ENCODE data around the gene EBF4. TPM values are rescaled to one million over a fixed set of nuclear protein-coding genes. Genes with fewer than 3 reads are reported as not detected.
"Not testable (repeated sequence)": the region's sequence is repeated elsewhere in the genome, so short reads cannot be mapped to it uniquely, and the experiment has no call there.

EBF4 gene
- total RNA-seq, 2 donors from 2014 or later: 8.9 to 23.0 TPM

DNA sequence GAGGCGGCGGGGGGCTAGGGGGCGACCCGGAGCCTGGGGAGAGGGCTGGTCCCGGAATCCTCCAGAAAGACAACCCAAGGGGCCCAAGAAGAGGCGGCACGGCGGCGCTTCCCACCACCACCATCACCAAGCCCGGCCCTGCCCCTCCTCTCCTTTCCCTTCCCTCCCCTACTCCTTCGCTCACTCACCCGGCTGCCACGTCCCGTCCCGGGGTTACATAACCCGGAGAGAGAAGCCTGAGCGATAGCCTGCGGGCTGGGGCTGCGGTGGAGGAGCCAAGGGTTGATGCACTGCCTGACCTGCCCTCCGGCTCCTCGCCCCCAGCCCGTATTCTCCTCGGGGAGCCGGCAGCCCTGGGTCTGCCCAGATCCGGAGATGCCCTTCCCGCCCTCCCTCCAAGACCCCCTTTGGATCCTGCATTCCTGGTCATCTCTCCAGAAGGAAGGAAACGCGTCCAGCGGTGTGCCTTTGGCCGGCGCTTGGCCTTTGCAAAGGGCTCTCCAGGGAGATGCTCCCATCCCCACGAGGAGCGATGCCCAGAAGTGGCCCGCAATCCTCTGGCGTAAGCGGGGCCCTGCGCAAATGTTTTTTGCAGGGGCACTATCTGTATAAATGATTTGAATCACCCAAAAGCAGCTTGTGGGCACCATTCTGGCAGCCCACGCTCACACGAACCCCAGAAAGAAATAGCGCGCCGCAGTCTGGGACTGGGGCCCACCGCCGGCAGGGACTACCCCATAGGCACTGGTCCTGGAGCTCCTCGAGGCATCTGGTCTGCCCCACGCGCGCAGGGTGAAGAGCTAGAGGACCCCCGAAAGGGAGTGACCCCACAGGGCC, 112.5 kb downstream of the EBF4 start:
- no peaks in the 10 kb centered on the region for H3K9me3 Mint-ChIP-seq
- H3K27ac Mint-ChIP-seq: no peak overlapping the region
- ATAC-seq (replicated peaks in 1 of 2) (no peak), DNase-seq (no peak)
- H3K4me1 Mint-ChIP-seq (ENCODE audit: low read depth): peaks cover 20% of the 10 kb centered on the region
- H3K36me3 Mint-ChIP-seq (ENCODE audit: insufficient read depth in 2 of 2): peaks cover under 1 to 2% of the 10 kb centered on the region in 2 donors
- H3K27me3 Mint-ChIP-seq (ENCODE audit: low read depth): peaks cover 59% of the 10 kb centered on the region
- H3K4me3 Mint-ChIP-seq: no peak overlapping the region

DNA sequence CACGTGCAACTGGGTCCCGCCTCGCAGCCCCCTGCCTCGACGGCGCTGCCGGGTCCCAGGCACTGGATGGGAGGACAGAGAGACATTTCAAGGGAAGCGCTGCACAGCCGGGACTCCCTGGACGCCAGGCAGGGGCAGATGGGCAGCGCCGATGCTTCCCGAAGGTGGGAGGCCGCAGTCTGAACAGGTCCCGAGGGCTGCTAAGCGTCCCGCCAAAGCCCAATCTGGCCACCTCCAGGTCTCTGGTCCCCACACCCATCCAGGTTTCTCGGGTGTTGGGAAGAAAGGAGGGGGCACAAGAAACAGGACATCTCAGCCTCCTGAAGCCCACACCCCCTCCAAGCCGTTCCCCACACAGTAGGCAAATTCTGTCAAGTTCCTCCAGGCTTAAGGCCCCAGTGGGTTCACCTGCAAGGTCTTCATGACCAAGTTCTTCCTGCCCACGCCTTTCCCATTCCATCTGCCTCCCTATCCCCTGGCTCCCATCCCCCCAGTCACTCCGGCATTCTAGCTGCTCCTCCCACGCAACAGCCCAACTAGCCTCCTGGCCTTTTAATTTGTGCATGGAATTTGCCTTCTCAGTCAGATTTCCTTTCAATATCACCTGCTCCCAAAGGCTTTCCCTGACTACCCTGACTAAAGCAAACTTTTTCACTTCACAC, 113.2 kb downstream of the EBF4 start:
- Mint-ChIP-seq H3K27ac (no peak overlapping the region), H3K4me3 (no peak overlapping the region), H3K36me3 (ENCODE audit: insufficient read depth in 2 of 2) (peaks cover 0 to under 1% of the 10 kb centered on the region in 2 donors), H3K9me3 (no peaks in the 10 kb centered on the region), H3K27me3 (ENCODE audit: low read depth) (peaks cover 54% of the 10 kb centered on the region), H3K4me1 (ENCODE audit: low read depth) (peaks cover 16% of the 10 kb centered on the region)
- ATAC-seq (replicated peaks in 1 of 2) (no peak), DNase-seq (no peak)

DNA sequence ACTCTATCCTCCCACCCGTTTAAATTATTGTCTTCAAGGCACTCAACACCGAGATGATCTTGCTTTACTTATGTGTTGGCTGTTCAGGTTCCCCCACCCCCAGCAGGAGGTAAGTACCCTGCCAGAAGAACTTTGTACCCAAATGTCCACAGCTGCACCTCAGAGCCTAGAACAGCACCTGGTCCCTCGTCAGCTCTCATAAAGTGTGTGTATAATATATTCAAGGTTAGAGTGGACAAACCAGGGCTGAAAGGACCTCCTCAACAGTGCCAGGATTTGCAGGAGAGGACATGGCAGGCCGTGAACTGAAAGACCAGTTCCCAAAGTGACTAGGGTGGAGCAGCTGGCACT, 113.7 kb downstream of the EBF4 start:
- no peak overlapping the region for H3K27ac Mint-ChIP-seq
- no peak for ATAC-seq (replicated peaks in 1 of 2)
- DNase-seq: no peak
- H3K4me1 Mint-ChIP-seq (ENCODE audit: low read depth): peaks cover 11% of the 10 kb centered on the region
- no peak overlapping the region for H3K4me3 Mint-ChIP-seq
- peaks cover 54% of the 10 kb centered on the region for H3K27me3 Mint-ChIP-seq (ENCODE audit: low read depth)
- no peaks in the 10 kb centered on the region for H3K9me3 Mint-ChIP-seq
- H3K36me3 Mint-ChIP-seq (ENCODE audit: insufficient read depth in 2 of 2): peaks cover 0 to 3% of the 10 kb centered on the region in 2 donors

DNA sequence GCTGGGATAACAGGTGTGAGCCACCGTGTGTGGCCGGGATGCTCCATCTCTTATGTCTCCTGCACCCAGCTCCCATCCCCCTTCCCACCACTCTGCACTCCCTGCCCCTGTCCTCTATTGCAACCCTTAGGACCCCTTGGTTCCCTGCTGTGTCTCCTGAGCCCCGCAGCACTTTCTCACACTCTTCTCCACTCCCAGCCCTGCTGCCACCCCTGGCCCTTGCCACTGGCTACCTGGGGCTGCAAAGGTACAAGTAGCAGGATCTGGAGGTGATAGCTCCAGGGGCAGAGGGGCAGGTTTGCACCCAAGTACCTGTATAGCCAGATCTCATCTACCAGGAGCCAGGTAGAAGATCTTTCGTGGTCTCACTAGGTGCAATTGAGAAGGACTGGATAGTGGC, 114.4 kb downstream of the EBF4 start:
- no peak for ATAC-seq (replicated peaks in 1 of 2)
- peaks cover 6% of the 10 kb centered on the region for H3K4me1 Mint-ChIP-seq (ENCODE audit: low read depth)
- DNase-seq: no peak
- no peak overlapping the region for H3K27ac Mint-ChIP-seq
- peaks cover 0 to 9% of the 10 kb centered on the region in 2 donors for H3K36me3 Mint-ChIP-seq (ENCODE audit: insufficient read depth in 2 of 2)
- peaks cover 0 to 2% of the 10 kb centered on the region in 2 donors for H3K9me3 Mint-ChIP-seq
- H3K4me3 Mint-ChIP-seq: no peak overlapping the region
- peaks cover 58% of the 10 kb centered on the region for H3K27me3 Mint-ChIP-seq (ENCODE audit: low read depth)

DNA sequence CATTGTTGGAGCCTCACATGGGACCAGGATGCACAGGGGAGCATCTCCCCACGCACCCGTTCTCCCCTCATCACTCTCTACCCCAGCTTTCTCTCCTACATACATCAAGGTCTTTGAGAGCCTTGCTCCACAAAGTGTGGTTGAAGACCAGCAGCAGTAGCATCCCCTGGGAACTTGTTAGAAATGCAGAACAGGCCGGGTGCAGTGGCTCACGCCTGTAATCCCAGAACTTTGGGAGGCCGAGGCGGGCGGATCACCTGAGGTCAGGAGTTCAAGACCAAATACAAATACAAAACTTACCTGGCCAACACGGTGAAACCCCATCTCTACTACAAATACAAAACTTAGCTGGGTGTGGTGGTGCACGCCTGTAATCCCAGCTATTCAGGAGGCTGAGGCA, 115.3 kb downstream of the EBF4 start:
- not testable (repeated sequence) for H3K27ac Mint-ChIP-seq; DNase-seq; ATAC-seq (replicated peaks in 1 of 2); H3K9me3 Mint-ChIP-seq; H3K4me3 Mint-ChIP-seq; H3K4me1 Mint-ChIP-seq (ENCODE audit: low read depth)
- peaks cover 51% of the 10 kb centered on the region for H3K27me3 Mint-ChIP-seq (ENCODE audit: low read depth)
- peaks cover 2 to 12% of the 10 kb centered on the region in 2 donors for H3K36me3 Mint-ChIP-seq (ENCODE audit: insufficient read depth in 2 of 2)

DNA sequence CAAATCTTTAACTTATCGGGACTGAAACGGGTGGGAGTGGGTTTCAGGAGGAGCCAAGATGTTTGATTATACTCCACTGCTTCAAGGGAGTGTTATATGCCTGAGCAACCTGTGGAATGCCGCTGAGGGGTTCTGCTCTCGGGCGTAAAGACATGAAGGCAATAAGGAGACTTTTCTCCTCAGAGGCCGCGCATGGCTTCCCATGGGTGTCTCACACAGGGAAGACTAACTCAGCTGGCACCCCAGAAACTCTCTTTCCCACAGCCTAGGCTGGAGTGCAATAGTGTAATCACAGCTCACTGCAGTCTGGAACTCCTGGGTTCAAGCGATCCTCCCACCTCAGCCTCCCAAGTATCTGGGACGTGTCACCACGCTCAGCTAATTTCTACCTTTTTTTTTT, 117.1 kb downstream of the EBF4 start:
- H3K4me3 Mint-ChIP-seq: no peak overlapping the region
- peaks cover 3 to 5% of the 10 kb centered on the region in 2 donors for H3K9me3 Mint-ChIP-seq

More for the DNA sequence above, 117.1 kb downstream of the EBF4 start:
- Mint-ChIP-seq H3K27ac (no peak overlapping the region), H3K27me3 (ENCODE audit: low read depth) (peaks cover 45% of the 10 kb centered on the region), H3K36me3 (ENCODE audit: insufficient read depth in 2 of 2) (peaks cover 4 to 15% of the 10 kb centered on the region in 2 donors), H3K4me1 (ENCODE audit: low read depth) (peaks cover 6% of the 10 kb centered on the region)
- no peak for DNase-seq
- no peak for ATAC-seq (replicated peaks in 1 of 2)

Other genes starting within 250 kb of the EBF4 start
- 100 to 1,000 TPM; 286 to 329 TPM for gene SNRPB, start 222.0 kb upstream of the EBF4 start, total RNA-seq
- 10 to 100 TPM; 12.4 to 16.4 TPM for gene ZNF343, start 183.9 kb upstream of the EBF4 start, total RNA-seq
- not detected for gene TMC2, start 156.2 kb upstream of the EBF4 start, total RNA-seq
- 100 to 1,000 TPM; 263 to 392 TPM for gene NOP56, start 40.1 kb upstream of the EBF4 start, total RNA-seq
- 100 to 1,000 TPM; 101 to 127 TPM for gene IDH3B, start 28.6 kb upstream of the EBF4 start, total RNA-seq
- gene CPXM1, start 107.8 kb downstream of the EBF4 start, total RNA-seq: 1 to 10 TPM; 4.0 to 4.4 TPM
- not detected for gene C20orf141, start 122.2 kb downstream of the EBF4 start, total RNA-seq
- not detected for gene TMEM239, start 123.6 kb downstream of the EBF4 start, total RNA-seq
- 10 to 100 TPM; 52.8 to 58.9 TPM for gene PCED1A, start 147.9 kb downstream of the EBF4 start, total RNA-seq
- gene VPS16, start 148.0 kb downstream of the EBF4 start, total RNA-seq: 10 to 100 TPM; 54.3 to 60.7 TPM
- gene PTPRA, start 180.7 kb downstream of the EBF4 start, total RNA-seq: 10 to 100 TPM; 81.2 to 85.9 TPM